ENCODE data around the gene TCP11L1. TPM values are rescaled to one million over a fixed set of nuclear protein-coding genes. Genes with fewer than 3 reads are reported as not detected.

TCP11L1 gene
- total RNA-seq, 1 donor from 2014 or later, result 4.7 TPM

DNA sequence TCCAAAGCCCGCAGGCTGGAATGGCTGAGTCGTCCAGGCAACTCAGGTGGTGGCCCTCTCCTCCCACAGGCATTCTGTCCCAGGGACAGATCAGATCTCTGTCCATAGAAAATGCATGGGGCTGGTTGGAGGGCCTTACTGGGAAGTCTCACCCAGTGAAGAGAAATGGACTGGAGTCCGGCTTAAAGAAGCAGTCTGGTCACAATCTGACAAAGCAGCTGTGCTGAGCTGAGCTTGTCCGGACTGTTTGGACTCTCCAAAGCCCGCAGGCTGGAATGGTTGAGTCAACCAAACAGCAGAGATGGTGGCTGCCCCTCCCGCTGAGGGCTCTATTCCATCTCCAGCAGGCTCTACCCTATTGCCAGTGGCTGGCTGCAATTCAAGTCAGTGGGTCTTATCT is 38.1 kb upstream of the TCP11L1 start:
- Histone ChIP-seq H3K27me3 (ENCODE audit: low read depth) (peaks cover 8% of the 10 kb centered on the region), H3K9me3 (replicated peaks) (peaks cover 12% of the 10 kb centered on the region), H3K36me3 (no peaks in the 10 kb centered on the region), H3K4me1 (no peaks in the 10 kb centered on the region), H3K27ac (replicated peaks) (no peak overlapping the region), H3K4me3 (no peak overlapping the region)
- intact Hi-C loops (cut with micrococcal nuclease), result no loop called here
- DNase-seq, result no peak
- no peak for TF ChIP-seq CTCF (IDR thresholded peaks at IDR 0.05; ENCODE audit: borderline replicate concordance)

DNA sequence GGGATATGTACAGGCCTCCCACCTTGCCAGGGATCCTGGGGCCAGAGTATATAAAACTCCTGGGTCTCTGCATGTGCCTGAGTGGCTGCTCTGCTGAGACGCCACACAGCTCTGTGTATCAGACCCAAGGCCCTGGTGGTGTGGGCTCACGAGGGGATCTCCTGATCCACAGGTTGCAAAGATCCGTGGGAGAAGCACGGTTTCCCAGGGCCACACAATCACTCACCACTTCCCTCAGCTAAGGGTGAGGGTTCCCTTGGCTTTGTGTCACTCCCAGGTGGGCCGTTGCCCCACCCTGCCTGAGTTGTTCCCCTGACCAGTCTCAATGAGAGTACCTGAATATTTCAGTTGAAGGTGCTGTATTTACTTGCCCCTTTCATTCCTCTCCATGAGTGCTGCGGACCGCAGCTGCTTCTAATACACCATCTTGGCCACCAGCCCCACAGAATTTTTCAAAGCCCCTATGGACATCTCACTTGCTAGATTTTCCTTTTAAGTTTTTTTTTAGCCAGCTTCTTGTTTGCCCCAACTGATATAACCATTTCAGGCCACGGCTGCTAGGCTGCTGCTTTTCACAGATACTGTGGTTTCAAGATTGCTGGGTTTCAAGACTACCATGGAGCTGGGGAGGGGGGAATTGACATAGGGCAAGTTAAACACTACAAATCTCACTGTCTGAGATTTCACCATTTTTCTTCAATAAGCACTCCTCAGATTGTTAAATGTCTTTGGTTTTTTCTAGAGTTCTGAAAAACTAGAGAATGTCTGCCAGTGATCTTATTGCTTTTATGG is 37.4 kb upstream of the TCP11L1 start:
- Histone ChIP-seq H3K36me3 (no peaks in the 10 kb centered on the region), H3K27ac (replicated peaks) (no peak overlapping the region), H3K4me1 (no peaks in the 10 kb centered on the region), H3K27me3 (ENCODE audit: low read depth) (peaks cover 8% of the 10 kb centered on the region), H3K4me3 (no peak overlapping the region), H3K9me3 (replicated peaks) (peaks cover 12% of the 10 kb centered on the region)
- intact Hi-C loops (cut with micrococcal nuclease), result no loop called here
- no peak for DNase-seq
- TF ChIP-seq CTCF (IDR thresholded peaks at IDR 0.05; ENCODE audit: borderline replicate concordance), result no peak

- H3K9me3 ChIP-seq (replicated peaks), result no peaks in the 10 kb centered on the region
- no peak for TF ChIP-seq CTCF (IDR thresholded peaks at IDR 0.05; ENCODE audit: borderline replicate concordance)
- no peak for DNase-seq
- H3K4me3 ChIP-seq, result no peak overlapping the region
- intact Hi-C loops (cut with micrococcal nuclease), result no loop called here
- H3K27me3 ChIP-seq (ENCODE audit: low read depth), result peaks cover 23% of the 10 kb centered on the region
- H3K36me3 ChIP-seq, result no peaks in the 10 kb centered on the region
- no peaks in the 10 kb centered on the region for H3K4me1 ChIP-seq
- no peak overlapping the region for H3K27ac ChIP-seq (replicated peaks)
Observed at GRCh38 chr11:33005175-33005574, 34.2 kb upstream of the TCP11L1 start.

DNA sequence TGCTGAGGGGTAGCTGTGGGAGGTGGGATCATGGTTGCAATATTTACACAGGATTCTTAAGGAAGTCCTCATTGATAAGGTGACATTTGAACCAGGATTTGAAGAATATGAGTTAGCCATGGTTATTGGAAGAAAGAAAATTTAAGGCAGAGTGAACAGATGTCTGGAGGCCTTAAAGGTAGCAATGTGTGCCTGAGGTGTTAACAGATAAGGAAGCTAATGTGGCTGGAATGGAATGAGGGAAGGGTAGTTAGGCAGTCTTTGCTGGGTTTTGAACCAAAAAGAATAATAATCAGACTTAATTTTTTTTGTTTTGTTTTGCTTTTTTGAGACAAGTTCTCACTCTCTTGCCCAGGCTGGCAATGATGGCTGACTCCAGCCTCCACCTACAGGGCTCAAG is 33.4 kb upstream of the TCP11L1 start:
- TF ChIP-seq CTCF (IDR thresholded peaks at IDR 0.05; ENCODE audit: borderline replicate concordance), result no peak
- Histone ChIP-seq H3K36me3 (no peaks in the 10 kb centered on the region), H3K9me3 (replicated peaks) (no peaks in the 10 kb centered on the region), H3K4me1 (no peaks in the 10 kb centered on the region), H3K4me3 (no peak overlapping the region), H3K27me3 (ENCODE audit: low read depth) (peaks cover 23% of the 10 kb centered on the region), H3K27ac (replicated peaks) (no peak overlapping the region)
- intact Hi-C loops (cut with micrococcal nuclease), result no loop called here
- no peak for DNase-seq

DNA sequence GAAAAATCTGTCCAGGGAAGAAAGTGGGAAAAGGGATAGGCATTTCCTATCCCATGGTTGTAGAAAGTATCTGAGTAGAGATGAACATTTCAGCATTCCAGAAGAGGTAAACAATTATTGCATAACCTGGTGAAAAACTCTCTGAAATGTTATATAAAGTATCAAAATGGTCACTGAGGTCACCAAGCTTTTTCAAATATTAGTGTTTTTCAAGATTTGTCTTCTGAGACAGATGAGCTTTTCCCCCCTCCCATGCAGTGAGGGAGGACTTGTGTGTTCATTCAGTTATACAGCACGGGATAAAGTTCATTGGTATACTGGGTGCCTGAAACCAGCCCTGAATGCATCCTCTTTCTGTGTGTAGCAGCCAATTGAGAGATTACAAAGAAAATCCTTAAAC is 25.6 kb upstream of the TCP11L1 start:
- H3K4me1 ChIP-seq, result peaks cover 13% of the 10 kb centered on the region
- H3K27me3 ChIP-seq (ENCODE audit: low read depth), result peaks cover 50% of the 10 kb centered on the region
- DNase-seq, result no peak
- H3K9me3 ChIP-seq (replicated peaks), result no peaks in the 10 kb centered on the region
- H3K4me3 ChIP-seq, result no peak overlapping the region
- H3K27ac ChIP-seq (replicated peaks), result no peak overlapping the region
- intact Hi-C loops (cut with micrococcal nuclease), result no loop called here
- TF ChIP-seq CTCF (IDR thresholded peaks at IDR 0.05; ENCODE audit: borderline replicate concordance), result no peak
- H3K36me3 ChIP-seq, result no peaks in the 10 kb centered on the region
